ENCODE measurements around the gene CDC42EP5.

DNA sequence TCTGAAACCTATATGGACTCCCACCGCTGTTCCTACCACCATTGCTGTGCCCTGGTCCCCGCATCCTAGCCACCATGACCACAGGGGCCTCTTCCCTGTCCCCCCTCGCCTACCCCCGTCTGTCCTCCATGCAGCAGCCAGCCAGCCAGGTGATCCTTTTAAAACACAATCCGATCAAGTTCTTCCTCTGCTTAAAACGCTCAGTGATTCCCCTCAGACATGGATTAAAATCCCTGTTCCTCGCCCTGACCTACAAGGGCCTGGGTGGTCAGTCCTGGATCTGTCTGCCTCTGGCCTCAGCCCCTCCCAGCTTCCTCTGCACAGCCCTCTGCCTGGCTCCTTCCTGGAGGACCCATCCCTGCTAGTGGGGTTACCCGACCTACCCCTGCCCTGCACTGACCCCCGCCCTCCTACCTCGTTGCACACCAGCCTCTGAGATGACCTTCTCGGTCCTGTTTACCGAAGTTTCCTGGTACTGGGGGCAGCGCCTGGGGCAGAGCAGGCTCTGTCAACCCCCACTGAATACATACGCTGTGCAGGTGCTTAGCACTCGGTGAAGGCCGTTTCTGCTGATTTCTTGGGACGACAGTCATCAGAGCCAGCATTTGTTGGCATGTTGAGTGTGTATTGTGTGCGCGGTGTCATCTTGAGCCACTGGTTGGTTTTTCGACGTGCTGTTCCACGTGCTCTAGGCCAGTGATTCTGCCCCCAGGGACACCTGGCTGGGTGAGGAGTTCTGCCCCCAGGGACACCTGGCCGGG lies 38.8 kb downstream of the CDC42EP5 start:
- TF ChIP-seq POLR2A (IDR thresholded peaks at IDR 0.05; ENCODE audit: low read depth, low read length) = no peak
- no peak for TF ChIP-seq POLR2AphosphoS5 (IDR thresholded peaks at IDR 0.05; ENCODE audit: low read depth, low read length)
- no peak for TF ChIP-seq TAF1 (IDR thresholded peaks at IDR 0.05; ENCODE audit: low read depth, low read length)
- TF ChIP-seq SPI1 (IDR thresholded peaks at IDR 0.05; ENCODE audit: low read depth, low read length) = no peak
- no peak for TF ChIP-seq POU2F2 (IDR thresholded peaks at IDR 0.05; ENCODE audit: low read depth, low read length)

Data from GM12891 (cell line).